A549 (cell line): Measurements from ENCODE around the gene CCDC160. TPM values are rescaled to one million over a fixed set of nuclear protein-coding genes. Genes with fewer than 3 reads are reported as not detected.

Experiments
- ATAC-seq, 2 experiments: fragments of 200-7000 bp in 1 of 2; fragments of >200 bp in 1 of 2; cut with Nextera tagmentation in 1 of 2; cut with Tn5 transposase in 1 of 2; 3 replicates each; pipeline versions ENCODE4 v1.8.0 to v1.9.1; 2018 to 2020; ENCODE audit warnings: mild to moderate bottlenecking in 1 of 2, moderate library complexity in 1 of 2
- CTCF ChIA-PET: fragments of 300-600 bp; sonication (Branson Sonifier 250); formaldehyde crosslinking; extraction: SDS; loops from one replicate; lab custom pipeline; 2021; ENCODE audit warnings: antibody characterized with exemption, inconsistent platforms; lab: Yijun Ruan, JAX
- POLR2A ChIA-PET: fragments of 350-600 bp; formaldehyde crosslinking; extraction: SDS; loops from one replicate; lab custom pipeline; 2021; ENCODE audit warnings: antibody characterized with exemption, inconsistent platforms; lab: Yijun Ruan, JAX
- DNase-seq, 2 experiments: peaks; one replicate each; pipeline versions ENCODE4 v3.0.0 to v3.0.0-alpha.2; 2011 to 2016; ENCODE audit warnings: low read depth in 1 of 2, low spot score in 1 of 2
- FAIRE-seq: peaks from 2 replicates; lab custom pipeline; 2011; peaks lifted over from hg19 to GRCh38; lab: Jason Lieb, UNC
- H3K27ac ChIP-seq, 2 experiments: fragments of >200 bp; sonication (Bioruptor Twin); formaldehyde crosslinking; 3 replicates each; pipeline ENCODE4 v1.5.1; 2016 to 2017
- H3K4me1 ChIP-seq: fragments of >200 bp; sonication (Bioruptor Twin); formaldehyde crosslinking; 3 replicates; pipeline ENCODE4 v1.6.1; 2016
- H3K4me2 ChIP-seq: fragments of >200 bp; sonication (Bioruptor Twin); formaldehyde crosslinking; 3 replicates; pipeline ENCODE4 v1.6.1; 2016
- H3K4me3 ChIP-seq: fragments of >200 bp; sonication (Bioruptor Twin); formaldehyde crosslinking; 3 replicates; pipeline ENCODE4 v1.5.1; 2016
- H3K9me3 ChIP-seq: fragments of >200 bp; sonication (Bioruptor Twin); formaldehyde crosslinking; 3 replicates; pipeline ENCODE4 v1.6.1; 2016
- CBX2 ChIP-seq: fragments of 200-600 bp; sonication (generic); IDR thresholded peaks from 2 replicates; pipeline ENCODE4 v1.6.1; 2016; ENCODE audit warnings: low read depth, mild to moderate bottlenecking, borderline replicate concordance
- CBX8 ChIP-seq: fragments of 200-600 bp; sonication (generic); IDR thresholded peaks from 2 replicates; pipeline ENCODE4 v1.6.1; 2016
- CHD2 ChIP-seq: fragments of 150-350 bp; IDR thresholded peaks from 2 replicates; pipeline ENCODE4 v1.6.1; 2014; ENCODE audit warnings: low read length; ENCODE audit not compliant: partially characterized antibody
- EHMT2 ChIP-seq: fragments of 200-600 bp; sonication (generic); IDR thresholded peaks from 2 replicates; pipeline ENCODE4 v1.6.1; 2016; ENCODE audit warnings: antibody characterized with exemption, low read depth, mild to moderate bottlenecking, moderate library complexity
- FOSB ChIP-seq: fragments of 250-450 bp; sonication (Bioruptor Pico); IDR thresholded peaks from 2 replicates; pipeline ENCODE4 v1.5.0; 2020; ENCODE audit warnings: mild to moderate bottlenecking, moderate library complexity
- GATA3 ChIP-seq: IDR thresholded peaks from 2 replicates; pipeline ENCODE4 v1.6.1; 2012; ENCODE audit warnings: borderline replicate concordance
- HDAC2 ChIP-seq: fragments of 200-600 bp; sonication (generic); IDR thresholded peaks from 2 replicates; pipeline ENCODE4 v1.6.1; 2016
- HOXB13 ChIP-seq: fragments of 250-450 bp; sonication (Bioruptor Pico); IDR thresholded peaks from 2 replicates; pipeline ENCODE4 v1.5.0; 2020; ENCODE audit warnings: low read depth, mild to moderate bottlenecking, moderate library complexity
- JUN ChIP-seq, 2 experiments: fragments of >200 bp; sonication (Bioruptor Twin); formaldehyde crosslinking; IDR thresholded peaks; 2 replicates in 1 of 2; 3 replicates in 1 of 2; pipeline ENCODE4 v1.6.1; 2016 to 2017
- KDM1A ChIP-seq: fragments of 200-600 bp; sonication (generic); IDR thresholded peaks from 2 replicates; pipeline ENCODE4 v1.6.1; 2016; ENCODE audit warnings: low read depth, mild to moderate bottlenecking
- KDM5A ChIP-seq: fragments of 200-600 bp; sonication (generic); IDR thresholded peaks from 2 replicates; pipeline ENCODE4 v1.6.1; 2016; ENCODE audit warnings: antibody characterized with exemption, mild to moderate bottlenecking
- MAZ ChIP-seq: fragments of 150-350 bp; IDR thresholded peaks from 2 replicates; pipeline ENCODE4 v1.6.1; 2014; ENCODE audit warnings: antibody characterized with exemption, low read depth, low read length, borderline replicate concordance
- MYC ChIP-seq: IDR thresholded peaks from 2 replicates; pipeline ENCODE4 v1.6.1; 2012; ENCODE audit warnings: mild to moderate bottlenecking, inconsistent platforms, low read length, improper control_type of control experiment, borderline replicate concordance
- NFE2L2 ChIP-seq: fragments of 150-350 bp; conservative IDR thresholded peaks from 2 replicates; pipeline ENCODE4 v1.6.1; 2014; ENCODE audit warnings: low read length
- NPAS2 ChIP-seq: fragments of 250-450 bp; sonication (Bioruptor Pico); IDR thresholded peaks from 2 replicates; pipeline ENCODE4 v1.8.0; 2022; ENCODE audit warnings: mild to moderate bottlenecking, moderate library complexity, borderline replicate concordance
- POLR2A ChIP-seq: IDR thresholded peaks from 2 replicates; pipeline ENCODE4 v1.6.1; 2012; ENCODE audit warnings: mild to moderate bottlenecking, low read length
- RARB ChIP-seq: fragments of 250-450 bp; sonication (Bioruptor Pico); IDR thresholded peaks from 2 replicates; pipeline ENCODE4 v1.8.0; 2021; ENCODE audit warnings: mild to moderate bottlenecking, moderate library complexity
- RFX5 ChIP-seq: fragments of 450-650 bp; IDR thresholded peaks from 2 replicates; pipeline ENCODE4 v1.7.1; 2014; ENCODE audit warnings: antibody characterized with exemption, mild to moderate bottlenecking, moderate library complexity
- RNF2 ChIP-seq: fragments of 200-600 bp; sonication (generic); IDR thresholded peaks from 2 replicates; pipeline ENCODE4 v1.6.1; 2016; ENCODE audit warnings: low read depth, mild to moderate bottlenecking, antibody characterized with exemption, moderate library complexity, borderline replicate concordance
- ZFP36 ChIP-seq: fragments of 450-650 bp; IDR thresholded peaks from 2 replicates; pipeline ENCODE4 v1.6.1; 2014; ENCODE audit warnings: borderline replicate concordance; ENCODE audit not compliant: partially characterized antibody
- ZNF302 ChIP-seq: fragments of 250-450 bp; sonication (Bioruptor Pico); IDR thresholded peaks from 2 replicates; pipeline ENCODE4 v1.9.0; 2021; ENCODE audit warnings: inconsistent platforms, mild to moderate bottlenecking, moderate library complexity
- ZSCAN20 ChIP-seq: fragments of 250-450 bp; sonication (Bioruptor Pico); IDR thresholded peaks from 2 replicates; pipeline ENCODE4 v1.8.0; 2022; ENCODE audit warnings: mild to moderate bottlenecking, moderate library complexity
- WGBS: methylation state at CpG from one replicate; pipeline ENCODE4 v1.1.6; 2017; ENCODE audit errors: missing lambda C conversion rate; 5-methylcytosine and 5-hydroxymethylcytosine counted together
- polyA plus RNA-seq, 4 experiments: library from polyadenylated mRNA; depleted of rRNA in 3 of 4; stranded (reverse); fragments of >200 nt; fragmentation: RNase III in 1 of 4; extraction: RNeasy Plus Mini Kit Qiagen cat#74134 plus additional on column Dnase treatment in 1 of 4; gene quantifications; 2 replicates in 3 of 4; 3 replicates in 1 of 4; pipeline ENCODE4 v1.2.3, GENCODE V29; 2011 to 2017
- TF ChIP-seq, protein P1 (sequence below): fragments of 200-600 bp; sonication (generic); IDR thresholded peaks from 2 replicates; pipeline ENCODE4 v1.6.1; 2016; ENCODE audit warnings: antibody characterized with exemption, mild to moderate bottlenecking, moderate library complexity
- TF ChIP-seq, protein P2 (sequence below): fragments of >200 bp; sonication (Bioruptor Twin); formaldehyde crosslinking; IDR thresholded peaks from 3 replicates; pipeline ENCODE4 v1.5.1; 2016
- TF ChIP-seq, protein P3 (sequence below): fragments of >200 bp; sonication (Bioruptor Twin); formaldehyde crosslinking; IDR thresholded peaks from 3 replicates; pipeline ENCODE4 v1.6.1; 2016
- TF ChIP-seq, protein P4 (sequence below): fragments of 250-450 bp; sonication (Bioruptor Pico); IDR thresholded peaks from 2 replicates; pipeline ENCODE4 v1.5.0; 2021; ENCODE audit warnings: mild to moderate bottlenecking, moderate library complexity, borderline replicate concordance

CCDC160 gene
- polyA plus RNA-seq, 2 of the 4 experiments (the other 2 are of a cell fraction) = 0.09 TPM; not detected in 1

DNA sequence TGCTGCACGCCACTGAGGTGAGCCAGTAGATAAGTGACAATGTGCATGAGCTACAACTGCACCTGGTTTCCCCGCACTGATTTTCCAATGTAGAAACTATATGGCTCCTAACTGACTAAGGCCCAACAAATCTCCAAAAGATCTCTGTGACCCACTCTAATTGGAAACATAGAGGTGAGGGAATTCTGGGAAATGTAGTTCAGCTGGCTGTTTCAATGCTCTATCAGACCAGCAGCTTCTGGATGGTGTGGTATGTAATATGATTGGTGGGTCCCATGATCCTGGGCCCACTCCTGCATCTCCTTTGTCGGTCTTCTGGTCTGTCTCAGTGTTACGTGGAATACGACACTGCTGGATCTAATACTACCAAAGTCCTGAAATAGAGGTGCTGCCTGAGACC lies 18.6 kb downstream of the CCDC160 start:
- no peak for TF ChIP-seq ZFP36
- TF ChIP-seq HDAC2 = no peak
- TF ChIP-seq MYC = no peak
- Histone ChIP-seq H3K4me1 (no peaks in the 10 kb centered on the region), H3K27ac (no peak overlapping the region), H3K9me3 (no peaks in the 10 kb centered on the region), H3K4me2 (no peak overlapping the region), H3K4me3 (no peak overlapping the region)
- no peak for FAIRE-seq
- CTCF ChIA-PET = no interaction called here
- POLR2A ChIA-PET = no interaction called here
- WGBS = 43% methylated on average over 5 of the region's 5 CpGs
- no peak for DNase-seq
- ATAC-seq = no peak

DNA sequence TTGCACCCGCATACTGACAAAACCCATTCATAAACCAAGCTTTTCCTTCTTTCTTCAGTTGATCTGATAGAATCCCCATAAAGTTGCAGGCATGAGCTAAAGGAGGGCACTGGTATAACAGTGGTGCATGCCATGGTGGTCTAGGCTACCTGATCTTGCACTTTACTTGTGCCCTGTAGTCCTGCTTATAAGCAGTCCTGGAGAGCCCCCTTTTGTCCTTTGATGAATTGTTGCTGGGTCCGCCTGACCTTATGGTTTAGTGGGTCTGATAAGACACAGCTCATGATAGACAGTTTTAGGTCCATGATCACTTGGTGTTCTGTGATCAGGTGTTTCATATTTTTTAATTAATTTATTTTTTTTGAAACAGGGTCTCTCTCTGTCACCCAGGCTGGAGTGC lies 19.7 kb downstream of the CCDC160 start:
- Histone ChIP-seq H3K4me1 (no peaks in the 10 kb centered on the region), H3K9me3 (no peaks in the 10 kb centered on the region), H3K27ac (no peak overlapping the region), H3K4me3 (no peak overlapping the region)
- FAIRE-seq (no peak), DNase-seq (no peak)
- TF ChIP-seq MAZ = no peak
- TF ChIP-seq, protein P1, sequence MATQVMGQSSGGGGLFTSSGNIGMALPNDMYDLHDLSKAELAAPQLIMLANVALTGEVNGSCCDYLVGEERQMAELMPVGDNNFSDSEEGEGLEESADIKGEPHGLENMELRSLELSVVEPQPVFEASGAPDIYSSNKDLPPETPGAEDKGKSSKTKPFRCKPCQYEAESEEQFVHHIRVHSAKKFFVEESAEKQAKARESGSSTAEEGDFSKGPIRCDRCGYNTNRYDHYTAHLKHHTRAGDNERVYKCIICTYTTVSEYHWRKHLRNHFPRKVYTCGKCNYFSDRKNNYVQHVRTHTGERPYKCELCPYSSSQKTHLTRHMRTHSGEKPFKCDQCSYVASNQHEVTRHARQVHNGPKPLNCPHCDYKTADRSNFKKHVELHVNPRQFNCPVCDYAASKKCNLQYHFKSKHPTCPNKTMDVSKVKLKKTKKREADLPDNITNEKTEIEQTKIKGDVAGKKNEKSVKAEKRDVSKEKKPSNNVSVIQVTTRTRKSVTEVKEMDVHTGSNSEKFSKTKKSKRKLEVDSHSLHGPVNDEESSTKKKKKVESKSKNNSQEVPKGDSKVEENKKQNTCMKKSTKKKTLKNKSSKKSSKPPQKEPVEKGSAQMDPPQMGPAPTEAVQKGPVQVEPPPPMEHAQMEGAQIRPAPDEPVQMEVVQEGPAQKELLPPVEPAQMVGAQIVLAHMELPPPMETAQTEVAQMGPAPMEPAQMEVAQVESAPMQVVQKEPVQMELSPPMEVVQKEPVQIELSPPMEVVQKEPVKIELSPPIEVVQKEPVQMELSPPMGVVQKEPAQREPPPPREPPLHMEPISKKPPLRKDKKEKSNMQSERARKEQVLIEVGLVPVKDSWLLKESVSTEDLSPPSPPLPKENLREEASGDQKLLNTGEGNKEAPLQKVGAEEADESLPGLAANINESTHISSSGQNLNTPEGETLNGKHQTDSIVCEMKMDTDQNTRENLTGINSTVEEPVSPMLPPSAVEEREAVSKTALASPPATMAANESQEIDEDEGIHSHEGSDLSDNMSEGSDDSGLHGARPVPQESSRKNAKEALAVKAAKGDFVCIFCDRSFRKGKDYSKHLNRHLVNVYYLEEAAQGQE = no peak
- TF ChIP-seq JUN (IDR thresholded peaks at IDR 0.05) = no peak
- no peak for TF ChIP-seq GATA3
- TF ChIP-seq RNF2 = no peak
- TF ChIP-seq, protein P2, sequence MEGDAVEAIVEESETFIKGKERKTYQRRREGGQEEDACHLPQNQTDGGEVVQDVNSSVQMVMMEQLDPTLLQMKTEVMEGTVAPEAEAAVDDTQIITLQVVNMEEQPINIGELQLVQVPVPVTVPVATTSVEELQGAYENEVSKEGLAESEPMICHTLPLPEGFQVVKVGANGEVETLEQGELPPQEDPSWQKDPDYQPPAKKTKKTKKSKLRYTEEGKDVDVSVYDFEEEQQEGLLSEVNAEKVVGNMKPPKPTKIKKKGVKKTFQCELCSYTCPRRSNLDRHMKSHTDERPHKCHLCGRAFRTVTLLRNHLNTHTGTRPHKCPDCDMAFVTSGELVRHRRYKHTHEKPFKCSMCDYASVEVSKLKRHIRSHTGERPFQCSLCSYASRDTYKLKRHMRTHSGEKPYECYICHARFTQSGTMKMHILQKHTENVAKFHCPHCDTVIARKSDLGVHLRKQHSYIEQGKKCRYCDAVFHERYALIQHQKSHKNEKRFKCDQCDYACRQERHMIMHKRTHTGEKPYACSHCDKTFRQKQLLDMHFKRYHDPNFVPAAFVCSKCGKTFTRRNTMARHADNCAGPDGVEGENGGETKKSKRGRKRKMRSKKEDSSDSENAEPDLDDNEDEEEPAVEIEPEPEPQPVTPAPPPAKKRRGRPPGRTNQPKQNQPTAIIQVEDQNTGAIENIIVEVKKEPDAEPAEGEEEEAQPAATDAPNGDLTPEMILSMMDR = no peak
- TF ChIP-seq EHMT2 = no peak
- no peak for TF ChIP-seq NFE2L2
- no peak for TF ChIP-seq HDAC2
- TF ChIP-seq KDM1A = no peak
- TF ChIP-seq, all 56 proteins: peak for 0
- 85% methylated on average over 2 of the region's 2 CpGs for WGBS
- no peak overlapping the region for H3K4me2 ChIP-seq
- POLR2A ChIA-PET = no interaction called here
- no peak for ATAC-seq
- CTCF ChIA-PET = interaction anchor here (0.7 kb wide), 1 partner anchor 16 kb away, joined by 3 read pairs; no protein-coding TSS in a partner anchor

DNA sequence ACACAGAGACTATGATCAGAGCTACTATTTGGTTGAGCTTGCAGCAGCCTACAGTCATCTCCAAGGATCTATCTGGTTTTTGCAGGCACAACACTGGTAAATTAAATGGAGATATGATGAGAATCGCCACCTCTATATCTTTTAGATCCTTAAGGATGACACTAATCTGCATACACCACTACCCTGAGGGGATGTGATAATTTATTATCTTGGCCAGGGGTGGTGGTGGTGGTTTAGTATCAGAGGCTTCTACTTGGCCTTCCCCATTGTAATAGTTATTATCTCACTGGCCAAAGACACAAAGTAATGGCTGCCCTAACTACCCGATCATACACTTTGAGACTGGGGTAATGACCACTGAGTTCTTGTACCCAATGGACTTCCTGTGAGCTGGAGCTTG lies 21.2 kb downstream of the CCDC160 start:
- H3K4me1 ChIP-seq = no peaks in the 10 kb centered on the region
- H3K4me2 ChIP-seq = no peak overlapping the region
- ChIA-PET POLR2A (no interaction called here), CTCF (no interaction called here)
- H3K9me3 ChIP-seq = no peaks in the 10 kb centered on the region
- WGBS = 55% methylated on average over 2 of the region's 2 CpGs
- no peak for DNase-seq
- no peak overlapping the region for H3K4me3 ChIP-seq
- H3K27ac ChIP-seq = no peak overlapping the region
- ATAC-seq = no peak
- FAIRE-seq = no peak
- no peak for TF ChIP-seq FOSB (CRISPR knock-in tag)
- TF ChIP-seq NFE2L2 = no peak
- TF ChIP-seq ZSCAN20 (CRISPR knock-in tag) = no peak
- TF ChIP-seq CBX2 = no peak
- TF ChIP-seq, protein P3, sequence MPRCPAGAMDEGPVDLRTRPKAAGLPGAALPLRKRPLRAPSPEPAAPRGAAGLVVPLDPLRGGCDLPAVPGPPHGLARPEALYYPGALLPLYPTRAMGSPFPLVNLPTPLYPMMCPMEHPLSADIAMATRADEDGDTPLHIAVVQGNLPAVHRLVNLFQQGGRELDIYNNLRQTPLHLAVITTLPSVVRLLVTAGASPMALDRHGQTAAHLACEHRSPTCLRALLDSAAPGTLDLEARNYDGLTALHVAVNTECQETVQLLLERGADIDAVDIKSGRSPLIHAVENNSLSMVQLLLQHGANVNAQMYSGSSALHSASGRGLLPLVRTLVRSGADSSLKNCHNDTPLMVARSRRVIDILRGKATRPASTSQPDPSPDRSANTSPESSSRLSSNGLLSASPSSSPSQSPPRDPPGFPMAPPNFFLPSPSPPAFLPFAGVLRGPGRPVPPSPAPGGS = no peak
- TF ChIP-seq RARB (CRISPR knock-in tag) = no peak
- no peak for TF ChIP-seq EHMT2
- TF ChIP-seq RFX5 = no peak
- TF ChIP-seq KDM5A = no peak
- no peak for TF ChIP-seq CBX8
- no peak for TF ChIP-seq ZFP36
- no peak for TF ChIP-seq ZNF302
- no peak for TF ChIP-seq CHD2
- no peak for TF ChIP-seq POLR2A
- TF ChIP-seq, protein P4, sequence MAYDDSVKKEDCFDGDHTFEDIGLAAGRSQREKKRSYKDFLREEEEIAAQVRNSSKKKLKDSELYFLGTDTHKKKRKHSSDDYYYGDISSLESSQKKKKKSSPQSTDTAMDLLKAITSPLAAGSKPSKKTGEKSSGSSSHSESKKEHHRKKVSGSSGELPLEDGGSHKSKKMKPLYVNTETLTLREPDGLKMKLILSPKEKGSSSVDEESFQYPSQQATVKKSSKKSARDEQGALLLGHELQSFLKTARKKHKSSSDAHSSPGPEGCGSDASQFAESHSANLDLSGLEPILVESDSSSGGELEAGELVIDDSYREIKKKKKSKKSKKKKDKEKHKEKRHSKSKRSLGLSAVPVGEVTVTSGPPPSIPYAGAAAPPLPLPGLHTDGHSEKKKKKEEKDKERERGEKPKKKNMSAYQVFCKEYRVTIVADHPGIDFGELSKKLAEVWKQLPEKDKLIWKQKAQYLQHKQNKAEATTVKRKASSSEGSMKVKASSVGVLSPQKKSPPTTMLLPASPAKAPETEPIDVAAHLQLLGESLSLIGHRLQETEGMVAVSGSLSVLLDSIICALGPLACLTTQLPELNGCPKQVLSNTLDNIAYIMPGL (CRISPR knock-in tag) = no peak
- no peak for TF ChIP-seq NPAS2 (CRISPR knock-in tag)
- TF ChIP-seq HOXB13 (CRISPR knock-in tag) = no peak
